IPS-NIHi7 (cell line): Measurements from ENCODE around the gene CD47.

ENCODE experiments used
- DNase-seq: peaks from one replicate; pipeline ENCODE4 v3.0.0; 2012; ENCODE audit warnings: mixed read lengths; ENCODE audit errors: extremely low spot score

The CD47 gene

DNA sequence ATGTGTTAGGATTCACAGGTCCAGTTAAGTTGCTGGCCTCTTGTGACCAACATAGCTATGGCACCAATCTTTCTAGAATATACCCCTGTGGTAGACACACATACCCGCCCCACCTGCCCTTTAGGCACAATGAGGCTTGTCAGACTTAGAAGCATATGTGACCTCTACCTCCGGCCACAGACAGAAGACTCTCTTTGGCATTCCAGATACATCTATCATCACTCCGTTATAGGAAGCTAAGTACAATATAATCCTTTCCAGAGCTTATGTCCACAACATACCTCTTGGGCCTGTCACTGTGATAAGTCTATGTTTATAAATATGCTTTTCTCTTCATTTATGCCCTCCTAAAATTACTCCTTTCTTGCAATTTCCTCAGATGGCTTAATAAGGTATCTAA, 39.8 kb downstream of the CD47 start:
- DNase-seq: no peak

DNA sequence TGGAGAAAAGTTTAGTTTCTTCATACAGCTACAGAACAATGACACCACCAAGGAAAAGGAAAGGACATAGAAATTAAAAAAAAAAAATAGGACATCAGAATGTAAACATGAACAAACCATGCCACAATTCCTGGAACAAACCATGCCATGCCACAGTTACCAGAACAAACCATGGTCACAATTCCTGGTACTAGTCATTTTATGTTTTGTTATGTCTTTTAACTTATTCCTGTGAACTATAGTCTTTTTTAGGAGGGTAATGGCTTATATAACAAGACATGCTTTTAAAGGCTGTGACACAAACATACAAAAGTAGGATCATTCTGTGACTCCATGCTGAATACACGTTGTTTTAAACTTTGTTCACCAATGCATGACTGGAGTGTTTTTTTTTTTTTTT, 42.8 kb downstream of the CD47 start:
- DNase-seq: no peak

DNA sequence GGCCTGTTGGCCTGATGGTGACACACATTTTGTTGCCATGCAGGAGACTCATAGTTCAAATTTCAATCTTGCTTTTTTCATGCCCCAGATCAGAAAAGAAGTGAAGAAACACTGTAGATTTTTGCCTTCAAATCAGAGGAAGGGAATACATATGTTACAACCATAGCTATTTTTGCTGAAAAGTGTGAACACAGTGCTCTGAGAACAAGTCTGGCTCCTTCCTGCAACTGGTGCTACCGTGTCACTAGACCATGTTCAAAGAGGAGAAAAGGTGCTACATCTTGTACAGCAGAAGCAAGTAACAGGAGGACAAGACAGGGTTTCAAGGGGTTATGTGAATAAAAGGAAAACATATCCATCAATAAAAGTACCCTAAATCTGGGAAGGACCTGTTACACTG, 44.6 kb downstream of the CD47 start:
- no peak for DNase-seq

DNA sequence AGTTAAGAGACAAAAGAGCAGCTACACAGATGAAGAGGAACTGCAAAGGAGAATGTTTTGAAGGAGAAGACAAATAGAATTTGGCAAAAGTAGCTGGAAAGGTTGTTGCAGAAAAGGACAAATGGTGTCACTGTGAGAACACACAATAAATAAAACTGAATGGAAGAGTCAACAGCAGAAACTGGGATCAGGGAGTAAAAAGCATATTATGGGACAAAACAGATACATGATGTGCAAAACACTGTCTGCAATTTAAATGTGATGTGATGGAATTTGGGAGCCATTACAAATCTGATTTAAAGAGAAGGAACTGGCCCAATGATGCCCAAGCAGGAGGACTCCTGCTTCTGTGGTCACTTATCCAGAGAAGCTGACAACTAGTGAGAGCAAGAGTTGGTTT, 46.1 kb downstream of the CD47 start:
- no peak for DNase-seq

DNA sequence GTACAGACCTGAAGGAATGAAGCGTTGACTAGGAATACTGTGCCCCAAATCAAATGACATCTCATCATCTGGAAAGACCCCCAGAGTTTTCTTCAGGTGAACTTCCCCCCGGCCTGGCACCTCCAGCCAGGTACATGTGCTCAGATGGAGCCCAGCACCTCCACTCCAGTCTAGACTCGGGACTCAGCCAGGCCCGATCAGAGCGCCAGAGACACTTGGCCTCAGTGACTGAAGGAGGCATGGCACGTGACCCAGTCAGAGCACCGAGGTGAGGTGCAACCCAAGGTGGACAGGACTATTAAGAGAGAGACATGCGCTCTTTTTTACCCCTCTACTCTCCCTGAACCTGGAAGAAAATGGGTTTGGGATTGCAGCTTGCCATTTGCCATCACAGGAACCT, 48.5 kb downstream of the CD47 start:
- DNase-seq: no peak

DNA sequence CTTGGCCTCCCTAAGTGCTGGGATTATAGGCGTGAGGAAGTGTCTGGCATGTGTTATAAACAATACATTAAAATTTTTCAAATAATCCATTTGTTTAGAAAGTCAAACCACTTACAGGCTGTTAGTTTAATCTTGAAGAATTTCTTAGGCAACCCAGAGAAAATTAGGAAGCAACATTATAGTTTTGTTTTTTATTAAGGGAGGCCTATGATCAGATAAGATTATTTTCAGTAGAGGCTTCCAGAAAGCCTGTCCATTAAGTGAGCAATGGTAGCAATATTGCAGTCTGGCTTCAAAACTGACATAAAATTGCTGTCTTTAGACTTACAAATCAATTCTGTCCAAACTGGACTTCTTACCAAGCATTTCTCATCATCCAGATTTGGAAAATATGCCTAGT, 49.6 kb downstream of the CD47 start:
- DNase-seq: no peak

DNA sequence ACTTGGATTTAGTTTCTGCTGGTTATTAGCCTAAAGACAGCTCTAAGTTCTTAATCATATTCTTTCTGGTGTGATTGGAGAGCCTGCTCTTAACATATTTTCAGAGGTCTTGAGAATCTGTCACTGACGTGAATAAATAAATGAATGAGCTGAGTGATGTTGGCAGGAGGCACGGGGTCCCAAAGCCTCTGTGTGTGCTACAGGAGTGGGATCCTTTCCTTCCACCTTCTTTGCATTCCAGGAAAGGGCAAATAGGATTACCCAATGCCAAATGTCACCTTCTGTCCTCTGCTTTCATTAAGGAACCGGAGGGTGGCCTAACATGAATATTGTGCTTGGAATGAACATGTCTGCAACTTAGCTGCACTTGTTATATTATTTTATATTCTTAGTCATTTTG, 53.1 kb downstream of the CD47 start:
- DNase-seq: no peak

DNA sequence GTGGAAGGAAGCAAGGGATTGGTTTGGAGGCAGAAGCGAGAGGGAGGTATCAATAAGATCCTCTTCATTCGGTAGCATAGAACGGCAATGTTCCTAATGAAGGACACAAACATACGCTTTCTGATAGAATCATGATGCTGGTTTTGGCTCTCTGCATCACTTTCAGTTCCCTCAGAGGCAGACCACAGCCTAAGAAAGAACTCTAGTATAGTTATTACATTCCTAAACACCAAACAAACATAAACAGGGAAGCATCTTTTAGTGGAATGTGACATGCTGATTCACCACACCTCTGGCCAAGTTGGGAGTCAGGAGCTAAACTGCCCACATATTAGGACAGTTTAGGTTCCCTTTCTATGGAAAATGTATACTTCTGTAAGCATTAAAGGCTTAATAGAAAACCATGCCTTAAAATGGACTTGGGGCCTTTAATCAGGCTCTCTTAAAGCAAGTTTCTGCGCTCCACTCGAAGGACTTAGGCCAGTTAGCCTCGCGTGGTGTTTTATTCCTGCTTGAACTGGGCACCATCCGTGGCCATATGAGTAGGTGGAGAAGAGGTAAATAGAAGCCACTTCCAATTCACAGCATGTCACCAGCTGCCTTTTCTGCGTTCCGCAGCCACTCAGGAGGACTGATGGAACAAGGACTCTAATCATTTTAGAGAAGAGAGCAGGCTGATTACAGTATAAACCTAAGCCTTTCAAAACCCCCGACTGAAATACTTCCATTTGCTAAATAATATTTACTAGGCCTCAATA, 53.7 kb downstream of the CD47 start:
- DNase-seq: no peak

DNA sequence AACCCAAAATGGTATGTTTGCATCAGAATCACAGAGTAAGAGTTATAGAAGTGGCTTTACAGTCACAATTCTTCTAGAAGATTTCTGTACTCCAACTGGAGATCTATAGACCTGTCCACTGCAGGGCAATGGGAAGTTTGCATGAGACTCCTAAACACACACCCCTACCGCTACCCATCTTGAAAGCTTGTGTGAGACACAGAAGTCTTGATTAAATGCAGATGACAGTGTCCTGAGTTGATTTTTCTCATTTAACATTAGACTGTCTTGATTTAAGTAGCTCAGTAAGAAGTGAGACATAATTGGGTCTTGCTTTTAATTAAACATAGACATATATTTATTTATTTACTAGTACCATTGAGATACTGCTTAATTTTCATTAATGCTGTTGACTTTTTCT, 54.4 kb downstream of the CD47 start:
- no peak for DNase-seq

- DNase-seq: no peak
Observed at GRCh38 chr3:108035751-108036150, 55.1 kb downstream of the CD47 start.

DNA sequence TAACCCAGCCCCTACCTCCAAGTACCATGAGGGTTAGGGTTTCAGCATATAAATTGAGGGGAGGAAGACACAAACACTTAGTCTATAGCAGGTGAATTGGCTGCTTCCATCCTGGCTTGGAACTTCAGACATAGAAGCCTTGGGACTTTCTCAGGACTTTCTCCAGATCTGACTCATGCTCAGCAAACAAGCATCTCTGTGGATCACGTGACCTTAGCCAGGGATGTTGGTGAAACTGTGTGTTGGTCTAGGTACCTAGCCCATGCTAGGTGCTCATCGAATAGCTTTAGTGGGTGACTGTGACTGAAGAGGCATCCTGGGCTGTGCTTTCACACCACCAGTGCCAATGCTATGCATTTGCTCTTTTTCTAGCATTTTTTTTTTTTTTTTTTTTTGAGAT, 58.9 kb downstream of the CD47 start:
- DNase-seq: no peak

GRCh38 chr3:108030960-108031359, 59.9 kb downstream of the CD47 start:
- DNase-seq: no peak

DNA sequence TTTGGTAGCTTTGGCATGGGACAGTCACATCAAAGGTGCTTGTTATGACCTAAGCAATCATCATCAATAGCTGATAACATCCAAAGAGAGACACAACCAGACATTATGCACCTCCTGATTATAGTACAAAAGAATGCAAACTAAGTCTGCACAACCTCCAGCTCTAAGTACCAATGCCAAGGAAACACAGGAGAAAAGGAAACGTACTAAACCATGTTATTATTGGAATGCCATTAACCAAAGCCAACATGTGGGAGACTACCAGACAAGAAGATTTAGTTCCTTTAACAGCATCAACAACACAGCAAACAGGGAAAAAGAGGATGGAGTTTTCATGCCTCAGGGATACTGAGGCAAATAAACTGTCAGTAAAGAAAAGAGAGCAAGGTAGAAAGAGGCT, 61.4 kb downstream of the CD47 start:
- no peak for DNase-seq

DNA sequence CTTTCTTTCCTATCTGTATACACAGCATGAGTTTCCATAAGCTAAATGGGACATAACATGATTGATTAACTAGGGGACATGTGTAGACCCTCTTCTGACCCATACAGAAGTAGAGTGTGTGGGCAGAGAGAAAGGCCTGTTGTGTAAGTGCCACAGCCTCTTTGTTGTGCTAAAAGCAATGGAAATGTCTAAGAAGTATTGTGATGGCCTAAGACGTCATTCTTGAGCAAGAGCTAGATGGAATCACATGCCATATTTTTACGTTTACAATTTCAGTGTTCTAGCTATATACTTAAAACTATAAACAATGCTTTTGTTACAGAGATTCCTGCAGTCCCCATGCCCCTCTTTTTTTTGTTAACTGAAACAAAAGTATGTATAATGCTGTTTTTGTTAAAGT, 61.9 kb downstream of the CD47 start:
- no peak for DNase-seq

DNA sequence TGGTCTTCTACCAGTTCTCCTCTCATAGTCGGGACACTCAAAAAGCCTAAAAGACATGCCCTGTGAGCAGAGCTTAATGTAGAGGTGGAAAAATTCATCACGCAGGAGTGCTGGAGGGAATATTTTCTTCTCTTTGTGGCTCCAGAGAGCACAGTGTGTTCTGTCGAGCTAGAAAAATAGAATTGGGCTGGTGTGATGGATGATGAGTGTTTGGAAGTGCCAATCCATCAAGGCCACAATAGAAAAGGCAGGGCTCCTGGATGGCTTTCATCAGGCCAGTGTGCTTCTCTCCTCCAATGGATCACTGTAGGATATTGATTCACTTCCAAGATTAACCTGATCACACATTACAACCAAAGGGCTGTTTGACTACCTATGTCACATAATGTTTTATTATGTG, 65.7 kb downstream of the CD47 start:
- DNase-seq: no peak

DNA sequence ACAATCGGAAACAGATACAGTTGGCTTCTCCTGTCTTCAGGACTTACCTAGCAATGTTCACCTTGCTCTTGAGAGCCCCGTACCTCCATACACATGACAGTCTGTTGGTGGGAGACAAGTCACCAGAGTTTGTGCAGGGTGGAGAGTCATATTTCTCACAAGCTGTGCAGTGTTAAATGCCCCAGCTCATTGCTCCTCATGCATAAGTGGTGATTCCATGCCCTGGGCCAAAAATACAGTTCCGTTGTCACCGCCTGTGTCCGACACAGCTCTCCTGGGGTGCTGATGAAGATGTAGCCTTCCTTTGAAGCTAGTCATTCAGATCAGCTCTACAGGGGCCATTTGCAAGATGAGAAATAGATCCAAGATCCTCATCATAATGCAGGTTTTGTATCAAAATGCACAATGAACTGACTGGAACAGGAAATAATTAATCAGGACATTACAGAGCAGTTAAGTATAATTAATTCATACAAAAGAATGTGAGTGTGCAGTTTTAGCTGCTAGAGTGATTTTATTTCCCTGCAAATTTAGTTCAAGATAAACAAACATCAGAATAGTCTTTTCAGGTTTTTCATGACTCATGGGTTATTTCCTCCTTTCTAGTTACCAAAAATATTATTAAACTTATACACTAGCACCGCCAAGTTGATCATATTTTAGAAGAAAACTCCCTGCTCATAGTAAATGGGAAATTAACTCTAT, 66.5 kb downstream of the CD47 start:
- DNase-seq: no peak

- no peak for DNase-seq
Observed at GRCh38 chr3:108022256-108023150, 68.3 kb downstream of the CD47 start.

DNA sequence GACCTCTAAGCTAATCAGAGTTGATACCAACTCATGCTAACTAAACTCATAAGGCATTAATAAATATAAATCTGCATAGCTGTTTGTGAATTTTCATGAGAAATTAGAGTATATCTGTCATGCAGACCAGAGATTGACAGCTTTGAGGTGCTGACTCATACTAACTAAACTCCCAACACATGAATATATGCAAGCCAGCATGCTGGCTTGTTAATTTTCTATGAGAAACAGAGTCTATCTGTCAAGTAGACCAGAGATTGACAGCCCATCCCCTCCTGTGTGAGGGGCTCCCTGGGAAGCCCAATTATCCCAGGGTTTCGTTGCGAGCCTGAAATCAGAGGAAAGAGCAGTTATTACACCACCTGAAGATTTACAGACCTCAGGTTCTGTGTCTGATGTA, 69.3 kb downstream of the CD47 start:
- DNase-seq: no peak

DNA sequence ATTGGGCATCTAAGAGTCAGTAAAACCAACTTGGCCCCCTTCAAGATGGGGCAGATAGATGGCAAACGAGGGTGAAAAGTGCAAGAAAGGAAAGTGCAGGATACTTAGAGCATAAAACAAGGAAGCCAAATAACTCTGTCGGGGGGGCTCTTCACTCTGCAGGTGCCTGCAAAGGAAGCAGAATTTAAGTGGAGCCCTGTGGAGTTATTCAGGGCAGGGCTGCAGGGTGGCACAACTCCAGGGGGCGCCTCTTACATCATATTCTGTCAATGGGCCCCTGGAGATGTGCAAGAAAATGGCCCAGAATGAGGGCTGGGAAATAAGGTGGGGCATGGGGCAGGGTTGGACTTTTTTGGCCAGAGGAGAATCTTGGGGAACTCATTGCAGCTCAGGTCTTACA, 69.7 kb downstream of the CD47 start:
- DNase-seq: no peak

DNA sequence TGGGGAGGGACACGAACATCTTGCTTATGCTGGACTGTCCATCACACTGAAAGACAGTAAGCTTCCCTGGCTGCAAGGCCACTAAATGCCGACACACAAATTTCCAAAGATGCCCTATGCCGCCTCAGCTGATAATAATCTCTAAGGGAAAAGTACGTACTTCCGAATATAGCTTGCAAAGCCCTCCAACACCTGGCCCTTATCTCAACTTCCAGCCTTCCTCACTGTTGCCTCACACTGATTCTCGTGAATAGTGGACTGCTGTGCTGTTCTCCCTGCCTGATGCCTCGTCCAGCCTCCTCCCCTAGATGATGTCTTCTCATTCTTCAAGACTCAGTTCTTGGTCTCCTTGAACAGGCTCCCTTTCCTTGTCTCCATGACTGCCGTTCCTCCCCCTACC, 72.3 kb downstream of the CD47 start:
- no peak for DNase-seq

DNA sequence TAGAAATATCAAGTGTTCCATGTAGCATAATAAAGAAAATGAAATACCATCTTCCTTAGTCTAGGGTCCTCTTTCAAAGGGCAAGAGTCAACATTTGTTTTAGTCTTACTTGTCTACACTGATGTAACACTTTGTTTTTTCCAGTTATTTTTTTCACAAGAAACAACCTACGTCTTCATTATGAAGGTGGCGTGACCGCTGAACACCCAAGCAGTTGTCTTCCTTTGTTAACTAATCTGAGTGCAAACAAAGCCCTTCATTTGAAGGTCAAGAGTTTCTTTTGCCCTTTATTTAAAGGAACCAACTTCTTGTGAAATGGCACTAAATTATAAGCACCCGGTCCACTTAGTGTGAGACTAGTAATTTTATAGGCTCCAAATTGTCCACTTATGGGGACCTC, 73.2 kb downstream of the CD47 start:
- DNase-seq: no peak

DNA sequence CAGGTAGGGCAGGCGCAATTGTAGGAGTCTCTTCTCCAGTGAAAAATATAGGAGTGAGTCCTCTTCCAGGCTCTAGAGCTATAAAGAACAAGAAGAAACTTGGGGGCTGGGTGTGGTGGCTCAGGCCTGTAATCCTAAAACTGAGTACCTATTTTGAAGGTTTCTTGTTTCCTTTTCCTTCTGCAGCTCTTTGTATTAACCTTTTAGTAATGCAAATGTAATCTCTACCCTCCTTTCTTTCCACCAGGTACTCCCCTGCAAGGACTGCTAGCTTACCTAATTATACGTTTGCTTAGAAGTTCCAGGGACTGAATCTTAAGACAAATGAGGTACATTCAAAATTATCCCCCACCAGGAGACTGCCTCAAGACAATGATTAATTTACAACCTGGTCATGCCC, 75.9 kb downstream of the CD47 start:
- DNase-seq: no peak
